Suprapubic skin (tissue), 3 donors: ENCODE data around the gene STS.

ENCODE experiments used
- CTCF ChIP-seq, 2 donors: fragments of 200-600 bp in 1 of 2; fragments of 450-650 bp in 1 of 2; sonication (generic) in 1 of 2; IDR thresholded peaks; one replicate each; pipeline ENCODE4 v1.5.1; 2016 to 2019; ENCODE audit warnings: antibody characterized with exemption in 2 of 2, mild to moderate bottlenecking in 1 of 2, moderate library complexity in 1 of 2
- EP300 ChIP-seq: sonication (generic); formaldehyde crosslinking; IDR thresholded peaks from one replicate; pipeline ENCODE4 v1.6.1; 2017; ENCODE audit warnings: antibody characterized with exemption

- no peak for TF ChIP-seq CTCF (IDR thresholded peaks at IDR 0.05)
- TF ChIP-seq EP300 = no peak
Observed at GRCh38 chrX:7158468-7158990, 11.0 kb downstream of the STS start.
